Activated CD8-positive, alpha-beta memory T cell treated with anti-CD3 and anti-CD28 coated beads for 4 hours (primary cell): ENCODE results near the gene RBM38.
"Not testable (repeated sequence)": the region's sequence is repeated elsewhere in the genome, so short reads cannot be mapped to it uniquely, and the experiment has no call there.

Experiments used
- DNase-seq, 2 donors: peaks; one replicate each; pipeline ENCODE4 v3.0.0-alpha.2; 2020; ENCODE audit warnings: low read depth in 2 of 2

The RBM38 gene

DNA sequence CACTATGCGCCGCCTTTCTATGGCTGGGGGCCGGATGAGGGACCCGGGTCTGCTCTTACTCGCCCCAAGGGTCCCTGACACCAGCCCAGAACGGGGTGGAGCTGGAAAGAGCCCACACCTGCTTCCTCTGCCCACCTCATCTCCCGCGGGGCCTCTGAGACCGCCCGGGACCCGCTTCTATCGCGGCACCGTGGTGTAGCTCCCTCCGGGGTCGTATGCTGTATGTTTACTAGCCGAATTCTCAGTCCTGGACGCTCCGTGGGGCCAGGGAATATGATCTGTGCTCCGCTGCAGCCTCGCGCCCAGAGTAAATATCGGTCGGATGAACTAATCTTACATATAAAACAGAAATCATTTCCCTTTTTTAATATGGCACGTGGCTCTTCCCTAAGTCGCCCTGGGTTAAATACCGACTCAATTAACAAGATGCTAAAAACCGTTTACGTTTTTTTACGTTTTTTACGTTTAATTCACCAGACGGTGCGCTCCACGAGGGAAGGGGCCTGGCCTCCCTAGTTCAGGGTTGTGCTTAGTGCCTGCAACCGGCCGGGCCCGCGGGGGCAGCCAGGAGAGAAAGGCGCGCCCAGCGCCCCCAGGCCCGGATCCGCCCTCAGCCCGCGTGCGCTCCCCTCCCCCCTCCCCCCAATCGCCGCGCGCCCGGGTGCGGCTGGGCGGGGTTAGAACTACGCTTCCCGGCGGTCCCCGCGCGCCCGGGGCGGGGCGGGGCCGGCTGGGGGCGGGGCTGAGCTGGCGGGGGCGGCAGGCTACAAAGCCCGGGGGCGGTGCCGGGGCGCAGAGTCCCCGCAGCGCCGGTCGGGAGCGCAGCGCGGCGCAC, at the start of gene RBM38:
RBM38 (plus strand) TSS at position 793 of the 835 bp plus-strand sequence. CDS start 186 bp downstream, outside the sequence.
- peak; percentile 51 to 56 for DNase-seq

DNA sequence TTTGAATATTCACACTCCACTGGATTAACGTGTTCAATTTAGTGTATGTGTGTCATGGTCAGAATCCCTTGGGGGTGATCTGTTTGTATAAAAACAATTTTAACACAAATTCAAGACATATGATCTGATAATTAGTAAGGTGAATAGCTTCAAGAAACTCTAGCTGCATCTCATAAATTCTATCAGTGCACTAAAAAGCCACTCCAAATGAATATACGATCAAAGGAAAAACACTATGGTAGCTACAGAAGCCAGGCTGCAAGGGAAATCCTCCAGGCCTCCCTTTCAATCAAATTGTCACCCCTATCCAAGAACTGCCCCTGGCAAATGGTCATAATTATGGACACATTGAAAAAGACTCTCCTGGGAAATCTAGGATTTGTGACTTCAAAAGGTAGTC, 49.5 kb upstream of the RBM38 start:
- no peak for DNase-seq

DNA sequence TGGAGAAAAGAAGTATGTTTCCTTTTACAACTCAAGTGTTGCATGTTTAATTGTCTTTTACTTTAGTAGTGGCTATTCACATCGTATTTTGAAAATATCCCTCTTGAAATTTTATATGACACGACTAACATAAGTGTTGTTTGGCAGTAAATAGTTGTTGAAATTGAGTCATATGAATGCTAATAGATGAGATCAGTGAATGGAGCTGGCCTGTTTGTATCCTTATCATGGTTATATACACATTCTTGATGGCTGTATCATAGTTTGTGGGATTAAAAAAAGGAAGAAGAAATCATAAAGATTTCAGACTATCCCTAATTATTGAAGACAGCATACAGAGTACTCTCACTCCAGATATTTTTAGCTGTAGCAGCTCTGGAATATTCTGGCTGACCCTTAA, 48.4 kb upstream of the RBM38 start:
- no peak for DNase-seq

DNA sequence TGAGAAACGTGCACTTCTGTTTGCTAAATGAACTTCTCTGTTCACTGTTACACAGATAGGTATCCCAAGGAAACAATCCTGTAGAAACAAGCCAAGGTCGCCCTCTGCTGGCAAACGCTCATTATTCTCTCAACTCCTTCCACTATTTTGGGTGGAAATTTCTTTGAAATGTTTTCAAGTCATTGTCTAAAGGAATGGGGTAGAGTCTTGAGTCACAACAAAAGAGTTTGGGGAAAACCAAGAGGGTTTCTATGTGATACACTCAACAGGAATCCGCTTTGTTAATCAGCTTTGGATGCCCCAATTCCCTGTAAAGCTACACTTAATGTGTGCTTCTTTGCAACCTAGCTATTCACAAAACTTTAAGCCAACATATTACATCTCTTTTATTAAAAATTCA, 44.7 kb upstream of the RBM38 start:
- DNase-seq = peak; percentile 28 to 32

DNA sequence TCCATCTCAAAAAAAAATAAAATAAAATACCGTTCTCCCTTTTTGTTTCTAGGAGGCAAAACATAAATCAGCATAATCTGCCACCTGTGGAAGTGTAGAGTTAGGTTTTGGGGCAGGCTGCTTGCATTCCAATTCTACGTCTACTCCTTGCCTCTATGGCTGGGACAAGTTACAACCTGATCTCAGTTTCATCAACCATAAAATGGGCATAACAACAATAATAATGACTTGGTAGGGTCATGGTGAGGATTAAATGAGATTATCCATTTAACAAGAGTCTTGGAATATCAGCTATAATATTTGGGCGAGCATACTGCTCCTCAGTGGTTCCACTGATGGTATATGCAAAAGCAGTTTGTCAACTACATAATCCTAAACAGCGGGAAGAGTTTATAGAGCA, 43.8 kb upstream of the RBM38 start:
- DNase-seq = no peak

DNA sequence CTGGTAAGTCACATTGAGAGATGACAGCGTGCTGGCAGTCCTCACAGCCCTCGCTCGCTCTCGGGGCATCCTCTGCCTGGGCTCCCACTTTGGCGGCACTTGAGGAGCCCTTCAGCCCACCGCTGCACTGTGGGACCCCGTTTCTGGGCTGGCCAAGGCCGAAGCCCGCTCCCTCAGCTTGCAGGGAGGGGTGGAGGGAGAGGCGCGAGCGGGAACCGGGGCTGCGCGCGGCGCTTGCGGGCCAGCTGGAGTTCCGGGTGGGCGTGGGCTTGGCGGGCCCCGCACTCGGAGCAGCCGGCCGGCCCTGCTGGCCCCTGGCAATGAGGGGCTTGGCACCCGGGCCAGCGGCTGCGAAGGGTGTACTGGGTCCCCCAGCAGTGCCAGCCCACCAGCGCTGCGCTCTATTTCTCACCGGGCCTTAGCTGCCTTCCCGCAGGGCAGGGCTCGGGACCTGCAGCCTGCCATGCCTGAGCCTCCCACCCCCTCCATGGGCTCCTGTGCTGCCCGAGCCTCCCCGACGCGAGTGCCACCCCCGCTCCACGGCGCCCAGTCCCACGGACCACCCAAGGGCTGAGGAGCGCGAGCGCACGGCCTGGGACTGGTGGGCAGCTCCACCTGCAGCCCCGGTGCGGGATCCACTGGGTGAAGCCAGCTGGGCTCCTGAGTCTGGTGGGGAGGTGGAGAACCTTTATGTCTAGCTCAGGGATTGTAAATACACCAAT, 42.8 kb upstream of the RBM38 start:
- DNase-seq = not testable (repeated sequence)

DNA sequence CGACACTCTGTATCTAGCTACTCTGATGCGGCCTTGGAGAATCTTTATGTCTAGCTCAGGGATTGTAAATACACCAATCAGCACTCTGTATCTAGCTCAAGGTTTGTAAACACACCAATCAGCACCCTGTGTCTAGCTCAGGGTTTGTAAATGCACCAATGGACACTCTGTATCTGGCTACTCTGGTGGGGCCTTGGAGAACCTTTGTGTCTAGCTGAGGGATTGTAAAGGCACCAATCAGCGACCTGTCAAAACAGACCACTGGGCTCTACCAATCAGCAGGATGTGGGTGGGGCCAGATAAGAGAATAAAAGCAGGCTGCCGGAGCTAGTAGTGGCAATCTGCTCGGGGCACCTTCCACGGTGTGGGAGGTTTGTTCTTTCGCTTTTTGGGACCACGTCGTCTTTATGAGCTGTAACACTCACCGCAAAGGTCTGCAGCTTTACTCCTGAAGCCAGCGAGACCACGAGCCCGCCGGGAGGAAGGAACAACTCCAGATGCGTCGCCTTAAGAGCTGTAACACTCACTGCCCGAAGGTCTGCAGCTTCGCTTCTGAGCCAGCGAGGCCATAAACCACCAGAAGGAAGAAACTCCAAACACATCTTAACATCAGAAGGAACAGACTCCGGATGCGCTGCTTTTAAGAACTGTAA, 42.1 kb upstream of the RBM38 start:
- DNase-seq = not testable (repeated sequence)

DNA sequence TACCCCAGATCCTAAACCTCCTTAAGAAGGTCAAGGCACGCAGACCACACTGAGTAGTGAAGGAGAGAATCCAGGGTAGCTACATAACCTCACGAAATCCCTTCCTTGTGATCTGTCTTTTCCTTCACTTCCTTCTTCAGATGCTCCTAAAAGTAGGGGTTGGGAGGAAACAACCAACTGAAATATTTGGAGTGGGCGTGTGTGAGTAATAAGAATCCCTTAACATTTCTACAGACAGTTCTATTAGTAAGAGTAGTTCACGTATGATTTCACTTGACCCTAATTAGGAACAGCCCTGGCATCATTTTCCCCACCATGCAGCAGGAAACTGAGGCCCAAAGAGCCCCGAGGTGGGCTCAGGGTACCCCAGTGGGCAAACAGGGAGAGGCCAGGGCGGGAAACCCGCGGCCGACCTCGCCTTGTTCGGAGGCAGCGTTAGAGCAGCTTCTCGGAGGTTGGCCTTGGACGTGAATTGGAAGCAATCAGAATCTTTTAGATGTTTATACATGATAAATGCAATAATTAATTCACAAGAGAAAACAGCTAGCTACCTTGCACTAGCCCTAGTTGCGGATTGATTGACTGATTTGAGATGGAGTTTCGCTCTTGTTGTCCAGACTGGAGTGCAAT, 41.0 kb upstream of the RBM38 start:
- DNase-seq = no peak

DNA sequence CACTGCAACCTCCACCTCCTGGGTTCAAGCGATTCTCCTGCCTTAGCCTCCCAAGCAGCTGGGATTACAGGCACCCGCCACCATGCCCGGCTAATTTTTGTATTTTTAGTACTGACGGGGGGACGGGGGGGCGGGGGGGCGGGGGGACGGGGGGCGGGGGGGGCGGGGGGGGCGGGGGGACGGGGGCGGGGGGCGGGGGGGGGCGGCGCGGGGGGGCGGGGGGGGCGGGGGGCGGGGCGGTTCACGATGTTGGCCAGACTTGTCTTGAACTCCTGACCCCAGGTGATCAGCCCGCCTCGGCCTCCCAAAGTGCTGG, 40.5 kb upstream of the RBM38 start:
- DNase-seq = not testable (repeated sequence)

DNA sequence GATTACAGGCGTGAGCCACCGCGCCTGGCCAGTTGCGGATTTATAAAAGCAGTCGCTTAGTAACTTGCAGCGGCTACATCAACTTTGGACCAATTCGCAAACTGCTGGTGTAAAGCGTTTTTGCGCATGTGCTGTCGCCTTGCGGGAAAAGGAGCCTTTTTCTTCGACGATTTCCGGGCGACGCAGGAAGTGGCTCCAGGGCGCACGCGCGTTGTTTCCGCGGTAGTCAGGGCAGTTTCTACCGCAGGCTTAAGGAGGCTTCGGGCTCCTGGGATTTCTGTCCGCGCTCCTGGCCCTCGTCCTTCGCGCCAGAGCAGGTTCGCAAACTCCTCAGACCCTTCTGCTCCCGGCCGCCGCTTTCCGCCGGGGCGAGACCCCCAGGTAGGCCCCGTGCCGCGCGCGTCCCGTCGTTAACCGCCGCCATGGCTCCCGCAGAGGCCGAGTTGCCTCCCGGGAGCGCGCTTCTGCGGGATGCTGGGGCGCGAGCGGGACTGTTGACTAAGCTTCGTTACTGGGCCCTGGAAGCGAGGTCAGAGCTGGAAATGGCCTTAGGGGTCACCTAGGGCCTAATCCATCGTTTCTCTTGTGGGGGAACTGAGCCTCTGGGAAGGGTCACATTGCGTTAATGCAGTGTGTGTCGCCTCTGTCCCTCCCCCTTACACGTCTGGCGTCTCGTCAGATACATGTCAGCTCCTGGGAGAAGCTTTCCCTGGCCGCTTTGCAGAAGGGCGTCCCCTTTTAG, 40.0 kb upstream of the RBM38 start, which contains the start of gene RAE1:
RAE1 (plus strand) TSS at position 214 of the 742 bp plus-strand sequence. CDS start 2,784 bp downstream, outside the sequence.
- DNase-seq = peak; percentile 83 to 86

DNA sequence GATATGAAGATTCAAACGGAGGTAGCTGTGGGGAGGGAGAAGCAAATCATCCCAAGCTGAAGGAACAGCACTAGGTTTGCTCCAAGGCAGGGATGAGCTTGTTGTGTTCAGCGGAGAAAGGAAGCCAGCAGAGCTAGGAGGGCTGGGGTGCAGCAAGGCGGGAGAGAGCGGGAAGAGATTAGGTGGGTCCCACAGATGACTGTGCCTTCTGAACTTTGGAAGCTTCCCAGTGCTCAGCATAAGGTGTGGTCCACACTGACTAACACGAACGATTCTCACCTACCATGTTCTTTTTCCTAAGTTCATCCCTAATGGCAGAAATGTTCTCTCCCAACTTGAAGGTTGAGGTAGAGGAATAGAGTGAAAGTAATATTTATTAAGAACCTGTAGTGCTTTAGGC, 38.9 kb upstream of the RBM38 start:
- no peak for DNase-seq

DNA sequence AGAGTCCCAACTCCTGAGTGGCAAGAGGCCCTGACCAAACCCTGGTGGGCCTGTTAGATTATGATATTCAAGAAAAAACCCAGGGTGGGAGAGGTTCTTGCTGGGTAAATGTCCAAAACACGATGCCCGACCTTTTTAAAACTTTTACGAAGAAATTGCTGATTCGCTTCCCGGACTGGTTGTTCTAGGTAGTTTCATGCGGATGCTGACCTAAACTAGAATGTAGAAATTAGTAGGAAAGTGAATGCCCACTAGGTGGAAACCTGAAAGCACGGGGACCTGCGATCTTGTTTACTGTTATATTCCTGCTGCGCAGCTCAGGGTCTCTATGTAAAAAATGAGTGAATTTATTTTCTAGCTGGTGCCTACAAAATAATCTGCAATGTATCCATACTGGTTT, 37.8 kb upstream of the RBM38 start:
- DNase-seq = no peak

DNA sequence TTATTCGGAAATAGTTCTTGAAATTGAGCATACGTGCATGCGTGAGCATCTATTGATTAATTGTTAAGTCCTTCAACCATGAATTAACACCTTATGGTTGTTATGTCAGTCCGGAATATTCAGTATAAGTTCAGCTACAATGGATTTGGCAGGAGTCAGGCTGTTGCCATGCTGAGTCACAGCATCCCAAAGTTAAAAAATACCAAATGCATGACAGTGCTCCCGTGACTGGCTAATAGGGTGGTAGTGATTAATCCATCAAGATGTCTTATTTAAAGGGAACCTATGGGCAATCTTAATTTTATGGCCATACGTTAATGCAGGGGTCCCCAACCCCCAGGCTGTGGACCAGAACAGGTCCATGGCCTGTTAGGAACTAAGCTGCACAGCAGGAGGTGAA, 29.7 kb upstream of the RBM38 start:
- no peak for DNase-seq

DNA sequence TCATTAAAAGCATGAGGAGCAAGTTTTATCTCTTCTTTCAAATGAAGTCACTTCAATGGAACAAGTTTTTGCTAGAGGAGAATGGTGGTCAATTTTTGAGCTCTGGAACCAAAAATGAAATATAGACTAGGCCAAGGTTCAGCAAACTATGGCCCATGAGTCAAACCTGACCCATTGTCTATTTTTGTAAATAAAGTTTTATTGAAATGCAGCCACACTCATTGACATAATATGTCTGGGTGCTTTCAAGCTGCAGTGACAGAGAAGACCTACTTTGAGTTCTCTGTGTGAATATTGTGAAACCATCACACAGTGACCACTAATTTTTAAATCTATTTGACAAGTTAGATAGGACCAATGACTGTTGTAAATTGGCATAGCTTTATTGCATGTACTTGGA, 26.7 kb upstream of the RBM38 start:
- no peak for DNase-seq

DNA sequence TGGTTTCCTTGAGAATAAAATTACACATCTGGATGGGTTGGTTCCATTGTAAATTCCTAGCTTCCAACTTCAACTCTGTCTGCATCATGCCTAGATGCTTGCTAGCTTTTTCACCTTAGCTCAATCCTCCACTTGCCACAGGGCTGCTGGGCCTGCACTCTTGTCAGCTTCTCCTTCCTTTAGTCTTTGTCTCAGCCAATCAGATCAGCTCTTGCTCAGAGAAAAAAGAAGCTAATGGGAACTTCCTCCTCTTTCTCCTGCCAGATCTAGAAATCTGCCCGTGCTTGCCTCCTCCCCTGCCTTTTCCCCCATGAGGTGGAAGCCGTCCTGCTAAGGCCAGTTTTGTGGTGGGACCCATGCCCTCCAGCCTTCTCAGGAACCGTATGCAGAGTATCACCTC, 21.6 kb upstream of the RBM38 start:
- no peak for DNase-seq

DNA sequence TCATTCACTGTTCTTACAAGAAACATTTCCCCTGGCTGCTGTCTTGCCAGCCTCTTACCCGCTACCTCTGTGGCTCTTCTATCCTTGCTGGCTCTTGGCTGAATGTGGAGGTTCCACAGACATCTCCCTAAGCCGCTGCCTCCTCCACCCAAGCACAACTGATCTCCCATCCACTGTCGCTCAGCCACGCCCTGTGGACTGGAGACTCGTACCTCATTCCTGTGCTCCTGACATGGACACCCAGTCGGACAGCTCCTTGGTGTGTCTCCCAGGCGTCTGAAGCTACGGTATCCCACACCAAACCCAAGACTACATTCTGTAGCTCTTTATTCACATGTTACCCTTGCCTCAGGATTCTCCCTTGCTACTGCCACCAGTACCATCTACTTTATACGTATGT, 20.9 kb upstream of the RBM38 start:
- no peak for DNase-seq

DNA sequence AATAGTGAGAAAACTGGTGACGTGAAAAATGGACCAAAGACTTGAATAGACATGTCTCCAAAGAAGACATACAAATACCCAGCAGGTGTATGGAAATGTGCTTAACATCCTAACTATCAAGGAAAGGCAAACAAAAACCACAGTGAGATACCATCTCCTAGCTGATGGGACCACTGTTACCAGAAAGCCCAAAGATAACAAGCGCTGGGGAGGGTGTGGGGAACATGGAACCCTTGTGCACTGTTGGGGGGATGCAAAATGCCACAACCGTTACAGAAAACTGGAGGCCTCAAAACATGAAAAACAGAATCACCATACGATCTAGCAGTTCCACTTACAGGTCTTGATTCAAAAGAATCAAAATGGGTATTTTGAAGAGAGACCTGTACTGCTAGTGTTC, 19.8 kb upstream of the RBM38 start:
- DNase-seq = no peak

DNA sequence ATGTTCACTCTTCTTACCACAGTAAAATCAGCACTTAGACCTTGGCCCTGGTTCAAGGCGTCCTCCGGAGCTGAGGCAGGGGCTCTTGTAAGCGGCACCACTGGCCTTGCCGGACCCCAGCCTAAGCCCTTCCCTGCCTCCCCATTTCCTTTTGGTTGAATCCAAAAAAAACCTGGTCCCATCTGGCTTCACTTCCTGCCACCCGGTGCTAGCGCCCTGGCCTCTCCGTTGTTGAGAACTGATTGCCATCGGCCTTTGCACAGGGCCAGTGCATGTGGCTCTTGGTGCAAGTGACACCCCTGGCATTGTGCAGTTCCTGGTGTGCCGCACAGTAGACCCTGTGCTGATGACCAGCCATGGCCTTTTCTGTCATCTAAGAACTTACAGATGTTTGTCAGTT, 19.0 kb upstream of the RBM38 start:
- no peak for DNase-seq

DNA sequence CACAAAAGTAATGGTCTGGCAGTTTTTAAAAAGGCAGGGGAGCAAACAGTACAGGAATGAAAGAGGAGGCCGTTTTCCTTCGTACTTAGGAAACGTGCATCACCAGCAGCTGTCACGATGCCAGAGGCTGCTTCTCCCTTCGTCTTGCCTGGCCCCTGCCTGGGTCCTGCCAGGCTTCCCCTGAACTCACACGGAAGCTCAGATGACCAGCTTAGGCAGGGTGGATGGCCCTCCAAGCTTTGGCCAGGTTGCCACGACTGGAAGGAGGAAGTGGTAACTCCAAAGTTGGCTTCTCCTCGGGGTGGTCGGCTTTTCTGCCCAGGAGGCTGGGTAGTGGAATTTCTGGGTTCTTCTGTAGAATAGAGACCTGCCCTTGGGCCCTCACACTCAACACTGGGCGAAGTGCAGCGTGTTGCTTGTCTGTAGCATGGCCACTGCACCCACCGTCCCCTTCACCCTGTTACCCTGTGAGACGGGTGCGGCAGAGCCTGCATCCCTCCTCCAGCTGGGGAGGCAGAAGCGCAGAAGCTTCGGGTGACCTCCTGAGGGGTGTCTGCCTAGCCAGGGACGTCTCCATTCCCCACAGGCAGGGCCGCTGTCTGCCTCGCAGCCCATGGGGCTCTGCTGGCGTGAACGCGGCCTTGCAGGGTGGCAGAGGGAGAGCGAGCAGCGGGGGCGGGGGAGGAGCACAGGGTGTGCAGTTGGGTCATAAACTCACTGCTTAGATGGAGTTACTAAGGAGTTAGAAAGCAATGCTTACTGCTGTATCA, 18.4 kb upstream of the RBM38 start:
- DNase-seq = no peak

DNA sequence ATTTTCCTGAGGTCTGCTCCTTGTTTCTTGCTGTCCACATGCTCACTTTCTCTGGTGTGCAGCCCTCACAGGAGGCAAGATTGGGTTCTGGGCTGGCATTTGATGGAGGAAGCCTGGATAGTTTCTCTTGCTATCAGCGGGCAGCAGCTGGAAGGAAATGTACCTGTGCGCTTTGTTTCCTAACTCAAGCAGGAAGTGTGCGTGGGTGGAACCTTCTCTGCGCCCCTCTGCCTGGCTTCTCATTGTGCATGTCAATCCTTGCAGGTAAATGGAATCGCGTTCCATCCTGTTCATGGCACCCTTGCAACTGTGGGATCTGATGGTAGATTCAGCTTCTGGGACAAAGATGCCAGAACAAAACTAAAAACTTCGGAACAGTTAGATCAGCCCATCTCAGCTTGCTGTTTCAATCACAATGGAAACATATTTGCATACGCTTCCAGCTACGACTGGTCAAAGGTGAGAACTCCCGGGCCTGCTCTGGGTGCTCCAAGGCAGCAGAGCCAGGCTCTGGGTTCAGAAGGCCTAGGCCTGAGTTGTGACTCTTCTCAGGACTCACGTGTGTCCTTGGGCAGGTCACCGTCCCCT, 16.8 kb upstream of the RBM38 start:
- DNase-seq = no peak
